ENCODE data around the gene PORCN. TPM values are rescaled to one million over a fixed set of nuclear protein-coding genes. Genes with fewer than 3 reads are reported as not detected.
"Not testable (repeated sequence)": the region's sequence is repeated elsewhere in the genome, so short reads cannot be mapped to it uniquely, and the experiment has no call there.

PORCN gene
- polyA plus RNA-seq, 12 donors: 2.5 to 12.9 (median 4.0) TPM; not detected in 1

DNA sequence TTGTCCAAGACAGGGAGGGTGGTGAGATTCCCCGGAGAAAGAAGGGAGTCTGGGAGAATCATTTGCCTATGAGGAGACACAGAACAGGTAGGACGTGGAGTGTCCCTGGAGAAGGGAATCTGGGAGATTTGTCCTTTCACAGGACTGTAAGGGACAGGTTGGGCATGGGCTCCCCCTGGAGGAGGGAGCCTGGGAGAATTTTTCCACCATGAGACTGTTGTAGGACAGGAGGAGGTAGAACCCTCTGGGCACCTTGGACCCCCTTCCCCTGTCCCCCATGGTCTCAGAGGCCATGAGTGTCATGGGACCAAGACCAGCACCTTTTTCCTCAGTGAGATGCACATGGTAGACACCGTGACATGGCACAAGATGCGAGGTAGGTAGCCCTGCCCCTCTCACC lies 2.8 kb downstream of the PORCN start:
- no peak for DNase-seq

DNA sequence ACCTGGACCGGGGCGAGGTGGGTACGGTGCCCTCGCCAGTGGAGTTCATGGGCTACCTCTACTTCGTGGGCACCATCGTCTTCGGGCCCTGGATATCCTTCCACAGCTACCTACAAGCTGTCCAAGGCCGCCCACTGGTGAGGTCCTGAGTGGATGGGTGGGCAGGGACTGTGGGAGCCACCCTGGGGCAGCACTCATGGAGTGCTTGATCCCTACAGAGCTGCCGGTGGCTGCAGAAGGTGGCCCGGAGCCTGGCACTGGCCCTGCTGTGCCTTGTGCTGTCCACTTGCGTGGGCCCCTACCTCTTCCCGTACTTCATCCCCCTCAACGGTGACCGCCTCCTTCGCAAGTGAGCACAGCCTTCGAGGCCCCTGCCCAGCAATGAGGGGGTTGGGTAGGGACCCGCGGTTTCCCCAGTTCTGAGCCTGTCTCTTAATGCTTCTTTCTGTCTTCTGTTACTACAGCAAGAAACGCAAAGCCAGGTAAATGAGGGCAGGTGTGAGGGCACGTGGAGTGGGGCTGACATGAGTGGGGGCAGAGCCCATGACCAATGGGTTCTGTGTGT lies 3.7 kb downstream of the PORCN start:
- no peak for DNase-seq

DNA sequence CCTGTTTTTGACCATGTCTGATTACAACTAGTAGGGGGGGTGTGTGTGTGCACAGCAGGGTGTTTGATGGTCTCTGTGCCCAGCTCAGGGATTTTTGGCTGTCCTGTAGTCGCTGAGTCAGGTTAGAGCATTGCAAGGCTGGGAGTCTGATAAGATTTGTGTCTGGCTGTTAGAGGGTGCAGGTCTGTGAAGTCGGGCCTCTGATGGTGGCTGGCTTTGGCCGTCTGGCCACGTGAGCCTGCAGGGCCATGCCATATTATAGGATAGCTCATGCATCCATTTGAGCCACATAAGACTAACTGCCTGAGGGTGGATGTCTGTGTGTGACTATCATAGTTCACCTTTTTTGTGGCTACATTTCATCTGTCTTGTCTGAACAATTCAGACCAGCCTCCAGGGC lies 4.9 kb downstream of the PORCN start:
- DNase-seq: no peak

DNA sequence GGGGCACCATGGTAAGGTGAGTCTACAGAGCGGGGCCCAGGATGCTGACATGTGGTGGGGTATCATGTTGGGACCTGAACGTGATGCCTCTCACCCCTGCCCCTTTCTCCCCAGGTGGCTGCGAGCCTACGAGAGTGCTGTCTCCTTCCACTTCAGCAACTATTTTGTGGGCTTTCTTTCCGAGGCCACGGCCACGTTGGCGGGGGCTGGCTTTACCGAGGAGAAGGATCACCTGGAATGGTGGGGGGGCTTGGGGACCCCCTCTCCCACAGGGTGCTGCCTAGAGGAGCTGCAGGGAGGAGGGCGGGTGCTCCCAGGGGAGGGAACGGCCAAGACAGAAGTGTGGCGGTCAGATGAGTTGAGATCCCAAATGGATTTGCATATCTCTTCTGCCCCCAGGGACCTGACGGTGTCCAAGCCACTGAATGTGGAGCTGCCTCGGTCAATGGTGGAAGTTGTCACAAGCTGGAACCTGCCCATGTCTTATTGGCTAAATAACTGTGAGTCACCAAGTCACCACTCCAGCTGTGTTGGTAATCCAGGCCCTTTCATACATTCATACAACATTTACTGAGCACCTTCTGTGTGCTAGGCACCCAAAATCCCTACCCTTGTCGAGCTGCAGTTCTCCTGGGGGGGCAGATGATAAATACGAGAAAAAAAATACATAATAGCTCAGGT lies 5.5 kb downstream of the PORCN start:
- DNase-seq: no peak

DNA sequence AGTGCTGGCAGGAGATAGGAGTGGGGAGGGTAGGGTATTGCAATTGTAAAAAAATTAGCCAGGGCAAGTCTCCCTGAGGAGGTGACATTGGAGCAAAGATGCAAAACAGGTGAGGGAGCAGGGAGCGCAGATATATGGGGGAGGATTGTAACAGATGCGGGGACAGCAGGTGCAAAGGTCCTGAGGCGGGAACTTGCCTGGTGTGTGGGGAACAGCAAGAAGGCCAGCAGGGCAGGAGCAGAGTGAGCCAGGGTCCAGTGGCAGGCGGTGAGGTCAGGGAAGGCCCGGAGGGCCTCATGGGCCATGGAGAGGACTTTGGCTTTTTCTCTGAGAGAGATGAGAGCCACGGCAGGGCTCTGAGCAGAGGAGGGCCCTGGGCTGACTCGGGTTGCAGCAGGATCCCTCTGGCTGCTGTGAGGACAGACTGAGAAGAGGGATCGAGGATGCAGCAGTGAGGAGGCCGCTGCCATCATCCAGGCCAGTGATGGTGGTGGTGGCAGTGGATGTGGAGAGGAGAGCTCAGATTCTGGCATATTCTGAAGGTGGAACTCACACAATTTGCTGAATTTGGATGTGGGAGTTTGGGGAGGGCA lies 6.2 kb downstream of the PORCN start:
- no peak for DNase-seq

DNA sequence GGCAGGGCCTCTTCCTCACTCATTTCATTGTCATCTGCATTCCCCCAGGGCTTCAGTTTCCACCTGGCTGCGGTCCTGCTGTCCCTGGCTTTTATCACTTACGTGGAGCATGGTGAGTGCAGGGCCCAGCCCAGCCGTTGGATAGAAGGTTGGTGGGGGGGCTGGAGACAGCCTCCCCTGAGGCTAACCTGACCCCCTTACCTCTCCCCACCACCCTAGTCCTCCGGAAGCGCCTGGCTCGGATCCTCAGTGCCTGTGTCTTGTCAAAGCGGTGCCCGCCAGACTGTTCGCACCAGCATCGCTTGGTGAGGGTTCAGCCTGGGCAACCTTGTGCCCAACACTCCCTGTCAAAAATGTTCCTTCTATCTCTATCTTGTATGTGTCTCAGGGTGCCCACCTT lies 7.0 kb downstream of the PORCN start:
- no peak for DNase-seq

DNA sequence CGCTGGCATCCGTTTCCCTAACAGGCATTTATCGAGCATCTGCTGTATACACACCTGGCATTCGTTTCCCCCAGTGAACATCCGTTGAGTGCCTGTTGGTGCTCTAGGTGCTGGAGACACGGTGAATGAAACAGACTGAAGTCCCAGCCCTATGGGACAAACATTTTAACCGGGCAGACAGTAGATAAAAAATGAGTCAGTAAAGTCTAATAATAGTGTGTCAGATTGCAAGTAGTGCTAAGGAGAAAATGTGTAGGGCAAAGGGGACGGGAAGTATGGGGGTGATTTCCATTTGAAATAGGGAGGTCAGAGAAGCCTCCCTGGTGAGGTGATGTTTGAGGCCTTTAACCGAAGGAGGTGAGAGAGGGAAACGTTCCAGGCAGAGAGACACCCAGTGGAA lies 7.5 kb downstream of the PORCN start:
- no peak for DNase-seq

DNA sequence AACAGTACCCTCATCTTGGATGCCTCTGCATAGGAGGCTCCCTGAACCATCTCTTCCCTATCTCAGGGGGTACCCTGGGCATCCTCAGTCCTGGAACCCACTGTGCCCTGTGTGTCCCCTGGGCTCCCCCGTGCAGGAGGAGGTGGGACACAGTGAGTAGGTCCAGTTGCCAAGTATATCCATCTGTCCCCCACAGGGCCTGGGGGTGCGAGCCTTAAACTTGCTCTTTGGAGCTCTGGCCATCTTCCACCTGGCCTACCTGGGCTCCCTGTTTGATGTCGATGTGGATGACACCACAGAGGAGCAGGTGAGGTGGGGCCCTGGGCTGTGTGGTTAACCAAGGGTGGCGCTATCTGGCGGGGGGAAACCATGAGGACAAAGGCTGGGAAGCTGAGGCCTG lies 8.2 kb downstream of the PORCN start:
- no peak for DNase-seq

DNA sequence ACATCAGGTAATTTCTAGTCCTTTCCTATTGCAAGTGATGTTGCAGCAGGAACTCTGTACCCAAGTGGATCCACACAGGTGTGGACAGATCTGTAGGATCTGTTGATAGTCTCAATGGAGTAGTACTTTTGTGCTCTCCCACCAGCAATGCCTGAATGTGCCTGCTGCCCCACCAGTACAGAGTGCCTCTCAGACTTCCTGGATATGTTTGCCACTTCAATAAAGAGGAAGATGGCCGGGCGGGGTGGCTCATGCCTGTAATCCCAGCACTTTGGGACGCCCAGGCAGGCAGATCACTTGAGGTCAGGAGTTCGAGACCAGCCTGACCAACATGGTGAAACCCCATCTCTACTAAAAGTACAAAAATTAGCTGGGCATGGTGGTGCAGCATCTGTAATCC lies 10.7 kb downstream of the PORCN start:
- DNase-seq: not testable (repeated sequence)

DNA sequence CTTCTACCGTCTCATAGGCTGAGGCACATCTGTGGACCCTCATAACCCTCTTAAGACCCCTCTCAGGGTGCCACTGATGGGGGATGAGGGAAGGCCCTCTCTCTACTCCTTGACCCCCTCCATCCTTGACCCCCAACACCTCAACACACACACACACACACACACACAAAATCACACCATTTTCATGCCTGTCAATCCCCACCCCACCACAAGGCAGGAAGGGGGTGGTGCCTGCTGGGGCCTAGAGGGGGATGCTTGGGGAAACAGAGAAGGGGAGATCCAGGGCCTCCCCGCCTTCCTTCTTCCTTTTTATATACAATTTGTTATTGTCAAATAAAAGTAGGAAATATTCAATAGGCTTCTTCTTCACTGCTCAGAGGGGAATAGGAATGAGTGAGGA lies 11.7 kb downstream of the PORCN start:
- DNase-seq: no peak

DNA sequence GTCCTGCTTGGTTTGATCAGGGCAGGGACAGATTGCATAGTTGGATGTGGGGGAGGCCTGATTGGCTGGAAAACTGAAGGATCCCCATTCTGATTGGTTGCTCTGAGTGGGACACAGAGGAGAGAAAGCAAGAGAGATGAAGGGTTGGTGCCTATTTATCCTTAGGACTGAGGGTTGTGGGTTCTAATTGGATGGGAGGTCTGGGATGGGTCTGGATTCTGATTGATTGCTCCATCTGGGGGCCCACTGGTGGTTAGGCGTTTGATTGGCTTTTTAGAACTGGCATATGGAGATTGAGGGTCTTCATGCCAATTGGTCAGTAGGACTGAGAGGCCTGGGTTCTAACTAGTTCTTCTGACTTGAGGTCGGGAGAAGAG lies 12.2 kb downstream of the PORCN start:
- DNase-seq: no peak

DNA sequence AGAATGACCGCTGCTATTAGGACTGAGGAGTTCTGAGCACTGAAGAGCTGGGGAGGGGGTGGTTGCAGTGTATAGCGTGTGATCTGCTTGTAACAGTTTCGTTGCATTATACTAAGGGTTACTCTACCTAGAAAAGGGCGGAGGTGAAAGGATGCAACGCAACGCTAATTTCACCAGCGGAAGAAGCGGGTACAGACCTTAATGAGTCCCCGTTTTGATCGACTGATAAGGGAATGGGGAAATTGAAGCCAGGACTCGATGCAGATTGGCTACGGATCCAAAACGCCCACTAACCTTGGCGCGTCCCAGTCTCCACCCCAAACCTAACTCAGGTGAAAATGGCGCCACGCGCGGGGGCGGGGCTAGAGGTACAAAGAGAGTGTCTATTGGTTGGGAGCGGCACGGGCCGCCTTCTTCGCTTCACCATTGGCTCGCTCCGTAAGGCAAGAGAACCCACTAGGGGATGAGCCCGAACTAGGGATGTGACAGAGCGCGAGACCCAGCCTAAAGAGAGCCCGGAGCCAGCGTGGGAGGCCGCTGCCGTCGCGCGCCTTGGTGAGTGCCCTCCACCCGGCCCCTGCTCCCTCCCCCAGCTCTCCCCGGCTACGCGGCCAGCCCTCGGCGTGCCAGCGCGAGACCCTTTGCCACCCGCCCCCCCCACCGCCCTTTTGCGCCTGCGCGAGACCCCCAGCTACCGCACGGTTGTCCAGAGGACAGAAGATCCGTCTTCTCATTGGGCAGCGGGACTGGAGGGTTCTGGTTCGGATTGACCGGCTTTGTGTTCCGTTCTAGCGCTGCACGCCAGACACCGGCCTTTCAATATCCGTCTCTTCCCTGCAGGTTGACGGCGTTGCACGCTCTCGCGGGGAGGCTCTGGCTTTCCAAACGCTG lies 12.8 kb downstream of the PORCN start, which contains the start of gene EBP:
TSS of gene EBP (plus strand) at position 456 of the 891 bp plus-strand sequence. CDS start 1,964 bp downstream, outside the sequence.
- peak; percentile 84 for DNase-seq

DNA sequence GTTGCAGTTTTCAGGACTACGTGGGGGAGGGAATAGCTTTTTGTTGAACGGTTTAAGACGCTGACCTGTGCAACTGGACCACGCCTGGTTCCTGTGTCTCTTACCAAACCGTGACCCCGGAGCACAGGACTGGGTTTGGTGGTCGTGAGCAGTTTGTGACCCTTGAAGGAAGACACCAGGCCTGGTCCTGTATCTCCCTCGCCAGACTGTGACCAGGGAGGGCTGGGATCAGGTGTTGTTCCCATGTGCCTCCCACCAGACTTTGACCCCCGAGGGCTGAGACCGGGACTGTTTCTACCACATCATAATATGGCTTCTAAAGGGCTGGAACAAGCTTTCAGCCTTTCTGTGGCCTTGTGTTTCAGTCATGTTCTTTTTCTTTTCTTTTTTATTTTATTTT lies 13.5 kb downstream of the PORCN start:
- DNase-seq: no peak

DNA sequence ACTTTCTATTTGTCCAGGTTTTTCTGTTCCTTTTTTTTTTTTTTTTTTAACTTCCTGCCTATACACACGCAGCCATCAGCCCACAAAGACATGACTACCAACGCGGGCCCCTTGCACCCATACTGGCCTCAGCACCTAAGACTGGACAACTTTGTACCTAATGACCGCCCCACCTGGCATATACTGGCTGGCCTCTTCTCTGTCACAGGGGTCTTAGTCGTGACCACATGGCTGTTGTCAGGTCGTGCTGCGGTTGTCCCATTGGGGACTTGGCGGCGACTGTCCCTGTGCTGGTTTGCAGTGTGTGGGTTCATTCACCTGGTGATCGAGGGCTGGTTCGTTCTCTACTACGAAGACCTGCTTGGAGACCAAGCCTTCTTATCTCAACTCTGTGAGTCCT lies 14.9 kb downstream of the PORCN start:
- DNase-seq: no peak

DNA sequence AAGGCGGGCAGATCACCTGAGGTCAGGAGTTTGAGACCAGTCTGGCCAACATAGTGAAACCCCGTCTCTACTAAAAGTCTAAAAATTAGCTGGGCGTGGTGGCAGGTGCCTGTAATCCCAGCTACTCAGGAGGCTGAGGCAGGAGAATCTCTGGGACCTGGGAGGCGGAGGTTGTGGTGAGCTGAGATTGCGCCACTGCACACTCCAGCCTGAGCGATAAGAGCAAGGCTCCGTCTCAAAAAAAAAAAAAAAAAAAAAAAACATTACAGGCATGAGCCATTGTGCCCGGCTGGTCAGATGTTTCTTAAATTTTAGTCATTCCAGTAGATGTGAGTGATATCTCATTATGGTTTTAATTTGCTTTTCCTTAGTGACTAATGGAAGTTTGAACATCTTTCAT lies 17.1 kb downstream of the PORCN start:
- not testable (repeated sequence) for DNase-seq

DNA sequence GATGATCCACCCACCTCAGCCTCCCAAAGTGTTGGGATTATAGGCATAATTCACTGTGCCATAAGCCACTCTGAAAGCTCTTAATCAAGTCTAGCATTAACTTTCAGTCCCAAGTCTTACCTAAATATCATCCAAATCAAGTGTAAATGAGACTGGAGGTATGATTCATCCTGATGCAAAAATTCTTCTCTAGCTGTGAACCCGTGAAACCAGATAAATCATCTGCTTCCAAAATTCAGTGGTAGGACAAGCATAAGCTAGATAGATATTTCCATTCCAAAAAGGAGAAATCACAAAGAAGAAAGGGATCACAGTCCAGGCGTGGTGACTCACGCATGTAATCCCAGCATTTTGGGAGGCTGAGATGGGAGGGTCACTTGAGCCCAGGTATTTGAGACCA lies 21.9 kb downstream of the PORCN start:
- DNase-seq: no peak

DNA sequence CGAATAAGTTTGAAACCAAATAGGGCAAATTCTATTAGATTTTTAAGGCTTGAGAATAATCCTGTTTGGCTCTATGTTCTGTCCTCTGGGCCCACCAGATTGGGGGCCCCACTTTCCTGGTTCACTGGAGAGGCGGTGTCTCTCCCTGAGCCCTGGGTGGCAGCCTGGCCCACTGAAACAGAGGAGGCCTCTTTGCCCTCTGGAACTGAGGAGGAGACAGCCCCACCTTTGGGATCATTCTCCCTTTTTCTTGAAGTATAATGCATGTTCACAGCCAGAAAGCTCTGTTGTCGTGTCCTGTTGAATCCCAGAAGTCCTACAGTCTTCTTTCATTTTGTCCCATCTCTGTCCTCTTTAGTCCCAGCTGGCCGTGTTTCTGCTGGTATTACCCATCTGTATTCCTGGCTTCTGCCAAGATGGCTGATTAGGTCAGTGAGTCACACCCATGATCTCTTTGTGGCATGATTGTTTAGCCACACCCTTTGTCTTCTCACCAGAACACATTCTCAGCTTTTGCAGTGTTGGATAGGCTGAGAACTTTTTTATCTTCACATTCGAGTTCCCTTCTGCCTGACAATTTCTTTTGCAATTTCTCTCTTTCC lies 22.7 kb downstream of the PORCN start:
- no peak for DNase-seq

DNA sequence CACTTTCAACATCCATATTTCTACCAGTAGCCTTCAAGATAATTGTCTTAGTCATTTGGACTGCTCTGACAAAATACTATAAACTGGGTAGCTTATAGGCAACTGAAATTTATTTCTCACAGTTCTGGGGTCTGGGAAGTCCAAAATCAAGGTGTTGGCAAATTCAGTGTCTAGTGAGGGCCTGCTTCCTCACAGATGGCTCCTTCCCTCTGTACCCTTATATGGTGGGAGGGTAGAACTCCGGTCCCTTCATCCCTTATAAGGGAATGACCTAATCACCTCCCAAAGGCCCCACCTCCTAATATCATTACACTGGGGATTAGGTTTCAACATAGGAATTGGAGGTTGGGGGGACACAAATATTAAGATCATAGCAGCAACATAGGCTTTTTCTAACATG lies 23.4 kb downstream of the PORCN start:
- no peak for DNase-seq

DNA sequence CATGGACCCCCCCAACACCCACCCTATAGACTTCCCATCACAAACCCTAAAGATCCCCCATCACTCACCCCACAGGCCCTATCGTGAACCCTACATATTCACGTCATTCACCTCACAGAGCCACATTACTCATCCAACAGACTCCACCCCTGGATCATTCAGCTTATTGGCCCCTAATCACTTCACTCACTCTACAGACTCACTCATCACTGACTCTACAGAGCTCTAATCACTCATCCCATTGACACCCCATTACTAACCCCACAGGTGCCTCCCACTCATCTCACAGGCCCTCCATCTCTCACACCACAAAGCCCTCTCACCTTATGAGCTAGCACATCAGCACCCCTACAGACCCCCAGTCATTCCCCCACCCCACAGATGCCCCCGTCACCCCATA lies 24.4 kb downstream of the PORCN start:
- DNase-seq: no peak

DNA sequence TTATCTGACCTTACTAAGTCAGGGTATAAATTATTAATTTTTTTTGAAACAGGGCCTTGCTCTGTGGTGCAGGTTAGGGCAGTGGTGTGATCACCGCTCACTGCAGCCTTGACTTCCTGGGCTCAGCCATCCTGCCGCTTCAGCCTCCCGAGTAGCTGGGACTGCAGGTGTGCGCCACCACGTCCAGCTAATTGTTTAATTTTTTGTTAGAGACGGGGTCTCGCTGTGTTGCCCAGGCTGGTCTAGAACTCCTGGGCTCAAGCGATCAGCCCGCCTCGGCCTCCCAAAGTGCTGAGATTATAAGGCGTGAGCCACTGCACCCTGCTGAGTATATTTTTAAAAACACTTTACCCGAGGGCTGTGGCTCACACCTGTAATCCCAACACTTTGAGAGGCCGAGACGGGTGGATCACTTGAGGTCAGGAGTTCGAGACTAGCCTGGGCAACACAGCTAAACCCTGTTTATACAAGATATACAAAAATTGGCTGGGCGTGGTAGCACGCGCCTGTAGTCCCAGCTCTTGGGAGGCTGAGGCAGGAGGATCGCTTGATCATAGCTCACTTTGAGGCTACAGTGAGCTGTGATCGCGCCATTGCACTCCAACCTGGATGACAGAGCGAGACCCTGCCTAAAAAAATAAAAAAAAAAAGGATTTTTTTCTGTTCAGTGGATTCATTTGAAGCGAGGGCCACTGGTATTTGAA lies 30.0 kb downstream of the PORCN start:
- DNase-seq: no peak

DNA sequence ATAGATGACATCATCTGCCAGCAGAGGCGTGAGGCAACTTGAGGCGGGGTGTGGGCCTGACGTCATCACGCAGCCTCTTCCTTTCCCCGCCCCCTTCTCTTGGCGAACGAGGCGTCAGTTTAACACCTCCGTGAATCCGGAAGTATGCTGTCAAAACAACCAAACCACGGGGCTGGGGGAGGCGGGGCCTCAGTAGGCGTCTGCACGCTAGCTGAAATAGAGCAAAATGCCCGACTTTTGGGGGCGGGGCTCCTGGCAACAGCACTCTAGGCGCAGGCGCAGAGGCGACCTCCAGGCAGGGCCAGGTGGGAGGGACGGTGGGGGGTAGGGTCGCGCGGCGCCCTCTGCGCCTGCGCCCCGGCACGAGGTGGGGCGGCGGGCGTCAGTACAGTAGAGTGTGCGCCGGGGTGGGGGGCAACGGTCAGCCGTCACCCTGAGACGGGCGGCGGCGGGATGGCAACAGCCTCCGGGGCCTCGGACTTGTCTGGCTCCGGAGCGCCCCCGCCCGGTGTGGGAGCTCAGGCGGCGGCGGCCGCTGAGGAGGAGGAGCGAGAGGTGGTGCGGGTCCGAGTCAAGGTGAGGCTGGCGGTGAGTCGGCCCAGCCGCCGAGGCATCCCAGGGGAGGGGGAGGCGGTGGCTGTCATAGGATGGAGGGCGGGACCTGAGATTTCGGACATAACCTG lies 30.7 kb downstream of the PORCN start, which contains the start of gene TBC1D25:
TSS of gene TBC1D25 (plus strand) at position 370 of the 683 bp plus-strand sequence. CDS start at position 454, 84 bp downstream.
- DNase-seq: peak; percentile 94

Measured in muscle of arm (tissue), 12 donors.